GM18873 (cell line): ENCODE data around the gene ARL15.

Source experiments
- ATAC-seq: cut with Tn5 transposase; IDR thresholded peaks from one replicate; pipeline ENCODE4 v1.9.1; 2021; ENCODE audit warnings: mild to moderate bottlenecking, moderate library complexity, moderate number of reproducible peaks; ENCODE audit not compliant: unreplicated experiment, low FRiP score

The ARL15 gene

GRCh38 chr5:54215233-54215736 is 95.1 kb downstream of the ARL15 start:
- no peak for ATAC-seq

DNA sequence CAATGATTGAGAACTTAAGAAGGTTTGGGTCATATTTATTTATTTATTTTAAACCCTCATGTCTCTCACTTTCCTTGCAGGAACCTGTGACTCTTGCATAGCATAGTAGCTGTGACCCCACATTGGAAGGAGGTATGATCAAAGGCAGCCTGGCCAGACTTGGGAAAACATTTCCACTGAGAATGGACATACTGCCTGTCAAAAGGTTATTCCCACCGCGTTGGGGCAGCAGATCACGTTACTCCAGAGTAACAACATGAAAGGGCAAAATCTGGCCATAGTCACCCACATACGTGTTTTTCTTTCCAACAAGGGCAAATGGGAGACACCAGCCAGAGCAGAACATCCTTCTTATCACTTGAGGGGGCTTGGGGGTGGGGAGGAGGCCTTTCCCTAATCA is 95.7 kb downstream of the ARL15 start:
- ATAC-seq: no peak

GRCh38 chr5:54212331-54212730 is 98.0 kb downstream of the ARL15 start:
- ATAC-seq: no peak

DNA sequence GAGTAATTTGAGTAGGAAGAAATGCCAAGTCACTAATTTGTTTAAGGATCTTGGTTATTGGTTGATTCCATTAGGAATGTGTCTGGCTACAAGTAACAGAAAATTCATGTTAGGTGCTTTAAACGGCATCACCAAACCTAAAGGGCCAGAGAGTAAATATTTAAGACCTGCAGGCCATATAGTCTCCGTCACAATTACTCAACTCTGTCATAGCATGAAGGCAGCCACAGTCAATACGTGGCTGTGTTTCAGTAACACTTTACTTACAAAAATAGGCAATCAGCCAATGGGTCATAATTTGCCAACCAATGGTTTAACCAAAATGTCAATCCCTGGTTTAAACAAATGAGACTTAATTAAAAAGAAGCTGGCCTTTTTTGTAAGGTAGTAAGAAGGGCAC is 98.5 kb downstream of the ARL15 start:
- no peak for ATAC-seq

DNA sequence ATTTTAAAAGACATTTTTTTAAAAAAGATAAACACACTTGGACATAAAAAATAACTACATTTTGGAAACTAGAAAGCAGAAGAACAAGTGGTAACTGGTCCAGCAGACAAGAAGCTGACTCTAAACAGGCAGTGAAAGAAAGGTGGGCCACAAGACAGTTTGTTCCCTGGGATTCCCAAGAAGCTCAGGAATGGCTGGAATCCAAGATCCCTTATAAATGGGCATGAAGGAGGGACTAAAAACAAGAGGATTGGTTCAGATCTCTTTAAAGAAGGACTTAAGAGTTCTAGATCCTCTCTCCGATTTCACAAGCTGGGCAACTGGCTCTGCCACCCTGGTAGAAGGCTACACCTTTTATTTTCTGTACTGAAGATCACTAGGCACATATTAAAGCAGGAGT is 102.8 kb downstream of the ARL15 start:
- ATAC-seq: no peak

- ATAC-seq: no peak
Measured at GRCh38 chr5:54206580-54207229, 103.7 kb downstream of the ARL15 start.

DNA sequence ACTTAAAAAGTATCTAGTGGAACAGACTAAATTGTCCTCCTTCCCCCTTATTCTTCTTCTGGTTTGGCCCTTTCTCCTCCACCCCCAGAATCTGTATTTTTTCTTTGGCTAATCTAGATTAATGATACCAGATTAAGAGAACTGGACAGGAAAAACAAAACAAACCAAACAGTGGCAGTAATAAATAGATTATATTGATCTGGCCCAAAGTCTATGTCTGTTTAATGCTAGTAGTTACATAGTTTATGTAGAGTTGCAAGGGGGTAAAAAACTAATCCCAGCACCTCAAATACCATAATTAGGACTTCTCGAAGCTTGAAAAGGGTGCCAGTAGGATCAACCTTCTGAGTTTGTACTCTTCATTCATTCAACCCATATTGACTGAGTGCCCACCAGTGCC is 104.5 kb downstream of the ARL15 start:
- ATAC-seq: no peak

GRCh38 chr5:54205453-54205852 is 104.9 kb downstream of the ARL15 start:
- ATAC-seq: no peak

DNA sequence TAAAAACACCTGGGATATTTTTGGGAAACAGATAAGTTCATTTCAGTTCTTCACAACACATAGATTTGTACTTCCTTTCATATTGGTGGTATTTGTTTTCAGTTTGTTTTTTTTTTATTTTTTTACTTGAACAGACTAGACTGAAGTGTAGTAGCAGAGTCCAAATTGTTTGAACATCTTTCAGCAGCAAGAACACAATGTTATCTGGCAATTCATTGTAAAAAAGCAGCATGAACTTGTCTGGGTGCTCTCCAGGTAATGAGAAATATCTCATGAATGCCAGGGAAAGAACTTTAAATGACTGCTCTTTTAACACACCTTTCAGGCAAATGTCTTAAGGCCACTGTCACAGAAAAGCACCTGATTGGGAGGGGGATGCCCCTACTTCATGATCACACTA is 113.4 kb downstream of the ARL15 start:
- no peak for ATAC-seq

- ATAC-seq: no peak
Measured at GRCh38 chr5:54195701-54196100, 114.7 kb downstream of the ARL15 start.

DNA sequence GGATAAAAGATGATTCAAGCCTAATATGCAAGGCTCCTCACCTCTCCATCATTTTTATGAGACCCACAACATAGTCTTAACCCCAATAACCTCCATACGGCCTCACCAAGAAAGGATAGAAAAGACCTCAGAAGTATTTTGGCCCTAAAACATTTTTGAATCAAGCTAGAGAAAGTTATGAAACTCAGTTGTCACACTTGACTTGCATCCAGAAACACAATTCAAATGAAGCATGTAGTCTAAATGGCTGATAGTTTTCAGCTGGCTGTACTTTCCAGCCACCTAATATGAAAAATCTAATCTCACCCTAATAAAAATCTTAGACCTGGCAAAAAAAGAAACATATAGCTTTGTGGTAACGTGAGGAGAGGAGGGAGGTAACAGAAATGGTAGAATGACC is 116.1 kb downstream of the ARL15 start:
- ATAC-seq: no peak

- no peak for ATAC-seq
Measured at GRCh38 chr5:54187694-54188093, 122.7 kb downstream of the ARL15 start.

DNA sequence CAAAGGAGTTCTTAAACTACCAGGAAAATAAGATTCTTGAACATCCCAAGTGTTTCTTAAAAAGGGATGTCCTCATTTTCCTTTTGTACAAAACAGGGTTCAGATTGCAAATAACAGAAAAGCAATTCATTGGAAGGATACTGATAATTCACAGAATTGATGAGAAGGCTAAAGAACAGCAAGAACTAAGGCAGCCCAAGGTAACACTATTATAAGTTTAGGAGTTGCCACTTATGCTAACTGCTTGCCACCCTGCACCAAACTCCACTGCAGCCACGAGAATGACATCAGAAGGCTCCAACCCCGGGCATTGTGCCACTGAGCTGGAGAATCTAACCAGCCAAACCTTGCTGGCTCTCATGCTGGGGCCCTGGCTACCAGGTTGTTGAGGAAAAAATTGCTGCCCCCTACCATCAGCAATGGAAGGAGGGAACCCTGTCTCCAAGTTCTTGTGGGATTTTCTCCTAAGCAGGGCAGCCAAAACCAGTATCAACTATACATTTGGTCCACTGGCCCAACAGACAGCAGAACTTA is 123.4 kb downstream of the ARL15 start:
- ATAC-seq: no peak

DNA sequence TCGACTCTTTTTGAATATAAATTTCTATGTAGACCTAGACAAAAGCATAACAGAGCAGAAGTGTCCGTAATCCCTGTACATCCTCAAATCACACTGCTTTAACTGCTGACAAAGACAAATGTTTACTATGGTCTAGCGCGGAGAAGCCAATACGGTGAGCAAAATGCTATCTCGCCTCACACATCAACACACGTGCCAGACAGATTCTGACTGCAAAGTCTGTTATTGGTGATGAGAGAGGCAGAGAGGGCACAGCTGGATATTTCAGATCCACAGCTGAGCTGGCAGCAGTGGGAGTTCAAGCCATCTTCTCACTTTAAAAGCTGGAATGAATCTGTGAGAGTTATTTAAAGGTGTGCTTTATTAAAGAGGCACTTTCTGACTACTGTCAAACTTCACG is 124.3 kb downstream of the ARL15 start:
- ATAC-seq: no peak

- no peak for ATAC-seq
Measured at GRCh38 chr5:54184806-54185205, 125.6 kb downstream of the ARL15 start.

- no peak for ATAC-seq
Measured at GRCh38 chr5:54180630-54181031, 129.7 kb downstream of the ARL15 start.

GRCh38 chr5:54178991-54179390 is 131.4 kb downstream of the ARL15 start:
- ATAC-seq: no peak

DNA sequence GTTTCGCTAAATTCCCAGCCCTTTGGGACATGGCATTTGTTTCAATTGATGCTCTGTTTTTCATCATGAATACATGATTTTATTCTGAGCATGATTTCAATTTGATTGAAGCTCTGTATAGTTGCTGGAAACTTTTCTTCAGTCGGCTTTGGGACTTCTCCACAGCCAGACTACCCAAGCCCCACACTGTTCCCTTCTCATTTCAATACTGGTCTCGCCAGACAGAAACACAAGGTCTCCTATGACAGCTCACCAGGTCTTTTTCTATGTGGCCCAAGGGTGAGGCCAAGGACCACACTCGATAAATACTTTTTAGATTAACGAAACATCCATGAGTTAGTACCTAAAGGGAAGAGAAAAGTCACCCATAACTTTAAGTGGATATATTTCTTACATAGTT is 132.2 kb downstream of the ARL15 start:
- ATAC-seq: no peak

GRCh38 chr5:54177058-54177457 is 133.3 kb downstream of the ARL15 start:
- no peak for ATAC-seq

GRCh38 chr5:54176066-54176830 is 134.1 kb downstream of the ARL15 start:
- no peak for ATAC-seq

DNA sequence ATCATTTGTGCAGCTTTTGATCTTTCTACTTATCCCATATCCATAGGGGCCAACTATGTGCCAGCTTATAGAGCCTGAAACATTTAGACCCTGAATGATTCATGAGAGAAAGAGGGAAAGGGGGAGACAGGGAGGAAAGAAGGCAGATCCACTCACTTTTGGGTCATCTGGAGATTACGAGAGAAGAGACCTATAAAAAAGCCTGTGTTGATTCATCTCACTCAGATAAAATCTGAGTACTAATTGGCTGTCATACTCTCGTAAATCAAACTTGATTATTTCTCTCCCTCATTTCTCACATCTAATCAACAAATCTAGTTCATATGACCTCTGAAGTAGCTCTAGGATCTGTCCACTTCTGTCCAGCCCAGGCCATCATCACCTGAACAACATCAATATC is 137.1 kb downstream of the ARL15 start:
- ATAC-seq: no peak
